Activated CD4-positive, alpha-beta T cell treated with anti-CD3 and anti-CD28 coated beads for 48 hours (primary cell): ENCODE measurements around the gene FOCAD.
A peak's percentile ranks its signal among the peaks of the same experiment; 100 is the strongest.

ENCODE experiments used
- DNase-seq: peaks from one replicate; pipeline ENCODE4 v3.0.0-alpha.2; 2020

Gene FOCAD

DNA sequence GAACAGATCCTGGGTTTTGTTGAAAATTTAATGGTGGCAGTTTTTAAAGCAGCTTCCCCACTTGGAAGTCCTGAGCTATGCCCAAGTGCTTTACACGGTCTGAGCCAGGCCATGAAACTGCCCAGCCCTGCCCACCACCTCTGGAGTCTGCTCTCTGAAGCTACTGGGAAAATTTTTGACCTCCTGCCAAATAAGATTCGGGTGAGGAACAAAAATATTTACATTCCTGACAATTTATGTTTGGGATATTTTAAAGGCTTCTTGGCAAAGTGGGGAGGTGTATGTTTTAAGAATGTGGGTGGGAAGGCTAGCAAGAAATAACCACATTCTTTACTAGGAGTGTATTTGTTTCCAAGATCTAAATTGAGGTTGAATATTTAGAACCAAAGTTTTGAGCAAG is 297.4 kb downstream of the FOCAD start:
- no peak for DNase-seq

DNA sequence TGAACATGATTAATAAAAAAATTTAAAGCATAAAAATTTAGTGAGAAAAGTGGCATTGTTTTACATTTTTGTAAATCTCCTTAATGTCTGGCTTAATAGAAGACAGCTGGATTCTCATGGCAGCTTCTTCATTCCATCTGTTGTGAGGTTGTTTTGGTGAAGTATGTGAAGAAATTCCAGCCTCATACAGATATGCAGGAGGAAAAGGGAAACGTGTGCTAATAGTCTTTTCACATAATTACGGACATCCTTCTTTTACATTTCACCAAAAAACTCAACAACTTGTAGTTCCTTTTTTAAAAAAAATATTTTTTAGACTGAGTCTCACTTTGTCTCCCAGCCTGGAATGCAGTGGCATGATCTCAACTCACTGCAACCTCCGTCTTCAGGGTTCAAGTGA is 300.4 kb downstream of the FOCAD start:
- DNase-seq: no peak

DNA sequence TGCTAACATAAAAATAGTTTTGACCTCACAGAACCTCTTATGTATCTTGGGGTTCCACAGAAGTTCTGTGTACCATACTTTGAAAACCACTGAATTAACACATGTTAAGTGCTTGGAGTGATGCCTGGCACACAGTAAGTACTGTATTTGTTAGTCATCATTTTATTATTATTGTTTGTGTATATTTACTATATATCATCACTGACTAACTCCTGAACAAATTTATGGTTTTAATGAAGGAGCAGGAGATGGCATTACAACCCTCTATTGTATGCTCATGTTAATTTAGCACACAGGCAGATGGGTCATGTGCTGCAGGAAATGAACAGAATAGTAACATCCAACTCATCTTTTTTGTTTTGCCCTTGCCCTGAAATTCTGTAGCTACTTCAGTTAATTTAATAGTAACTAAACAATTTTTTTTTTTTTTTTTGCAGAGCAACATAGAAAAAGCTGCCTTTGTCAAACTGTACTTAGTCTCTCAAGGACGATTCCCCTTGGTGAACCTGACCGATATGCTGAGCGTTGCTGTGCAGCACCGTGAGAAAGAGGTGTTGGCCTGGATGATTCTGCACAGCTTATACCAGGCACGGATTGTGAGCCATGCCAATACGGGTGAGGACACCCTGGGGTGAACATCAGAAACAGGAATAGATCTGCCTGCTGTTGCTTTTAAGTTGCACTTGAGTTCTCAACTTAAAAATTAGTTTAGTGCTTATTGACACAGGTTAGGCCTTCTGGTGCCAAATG is 302.0 kb downstream of the FOCAD start:
- DNase-seq: no peak

DNA sequence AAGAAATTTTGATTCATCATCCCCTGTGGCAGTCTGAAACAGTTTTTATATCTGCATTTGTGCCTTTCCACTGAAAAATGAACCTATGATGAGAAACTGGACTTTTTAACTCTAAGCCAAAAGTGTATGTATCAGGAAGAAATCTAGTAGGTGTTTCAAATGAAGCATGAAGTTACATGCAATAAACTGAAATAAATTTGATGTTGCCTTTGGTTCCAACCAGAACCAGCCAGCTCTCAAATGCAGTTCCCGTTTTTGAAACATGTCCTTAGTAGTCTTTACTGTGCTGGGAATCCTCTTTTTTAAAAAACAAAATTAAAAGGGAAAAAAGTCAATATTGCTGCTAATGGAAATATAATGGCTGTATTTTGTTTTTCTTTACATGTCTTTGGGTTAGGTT is 303.5 kb downstream of the FOCAD start:
- DNase-seq: no peak

DNA sequence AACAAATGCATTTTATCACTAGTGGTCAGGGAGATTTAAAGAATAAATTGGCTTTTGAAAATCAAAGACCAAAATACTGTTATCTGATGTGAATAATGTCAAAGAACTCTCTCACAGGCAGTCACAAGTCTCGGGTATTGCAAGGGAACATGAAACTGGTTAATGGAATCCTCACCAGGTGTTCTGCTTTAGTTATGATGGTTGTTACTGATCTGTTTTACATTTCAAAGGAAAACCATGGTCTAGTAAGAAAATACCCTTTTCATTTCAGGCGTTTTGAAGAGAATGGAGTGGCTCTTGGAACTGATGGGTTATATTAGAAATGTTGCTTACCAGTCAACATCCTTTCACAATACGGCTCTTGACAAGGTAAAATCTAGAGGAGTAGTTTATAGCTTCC is 304.0 kb downstream of the FOCAD start:
- DNase-seq: no peak

DNA sequence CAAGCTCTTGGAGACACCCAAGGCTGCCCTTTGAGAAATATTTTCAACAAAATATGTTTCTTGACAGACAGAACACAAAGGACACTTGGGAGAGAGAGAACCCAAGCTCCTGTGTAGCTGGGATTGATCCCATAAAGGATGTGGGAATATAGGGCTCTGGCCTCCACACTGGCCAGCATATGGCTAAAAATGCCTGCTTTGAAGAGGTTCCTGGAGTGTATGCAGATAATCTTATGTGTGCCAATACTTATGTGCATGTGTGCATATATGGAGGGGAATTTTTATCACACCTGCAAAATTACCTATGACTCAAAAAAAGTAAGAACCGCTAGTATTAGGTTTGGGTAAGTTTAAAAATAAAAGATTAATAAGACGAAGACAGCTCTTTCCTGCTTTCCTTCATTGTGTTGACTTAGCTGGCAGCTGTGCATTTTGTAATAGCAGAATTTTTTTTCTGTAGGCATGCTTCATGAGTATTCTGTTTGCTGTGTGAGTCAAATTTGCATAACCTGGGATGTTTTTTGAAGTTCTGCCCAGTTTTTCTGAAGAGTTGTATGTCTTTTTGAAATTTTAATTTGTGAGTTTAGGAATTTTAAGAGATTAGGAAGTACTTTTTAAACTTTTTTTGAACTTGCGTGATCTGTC is 304.7 kb downstream of the FOCAD start:
- no peak for DNase-seq

DNA sequence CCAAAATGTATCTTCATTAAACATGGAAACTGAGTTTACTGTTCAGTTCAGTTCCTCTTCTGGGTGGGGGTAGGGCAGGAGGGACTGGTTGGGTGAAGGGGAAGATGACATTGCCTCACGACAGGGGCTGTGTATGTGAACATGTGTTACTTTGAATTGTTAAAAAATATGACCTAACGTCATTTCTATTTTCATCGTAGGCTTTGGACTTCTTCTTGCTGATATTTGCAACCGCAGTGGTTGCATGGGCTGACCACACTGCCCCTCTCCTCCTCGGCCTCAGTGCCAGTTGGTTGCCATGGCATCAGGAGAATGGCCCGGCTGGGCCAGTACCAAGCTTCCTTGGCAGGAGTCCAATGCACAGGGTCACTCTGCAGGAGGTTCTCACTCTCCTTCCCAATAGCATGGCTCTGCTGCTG is 305.9 kb downstream of the FOCAD start:
- no peak for DNase-seq

DNA sequence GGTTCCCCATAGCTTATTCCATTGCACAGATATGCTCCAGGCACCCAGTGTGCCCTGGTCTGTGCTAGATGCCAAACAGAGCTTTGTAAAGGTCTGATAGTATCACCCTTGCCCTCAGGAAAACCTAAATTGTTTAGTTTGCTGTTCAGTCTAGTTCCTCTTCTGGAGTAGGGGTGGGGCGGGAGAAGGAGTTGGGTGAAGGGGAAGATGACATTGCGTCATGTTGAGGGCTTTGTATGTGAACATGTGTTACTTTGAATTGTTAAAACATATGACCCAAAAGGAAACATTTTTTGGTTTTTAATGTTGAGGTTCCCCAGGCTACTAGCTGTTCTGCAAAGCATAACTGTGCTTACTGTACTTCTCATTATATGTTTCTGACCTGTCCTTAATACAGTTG is 306.8 kb downstream of the FOCAD start:
- DNase-seq: no peak

DNA sequence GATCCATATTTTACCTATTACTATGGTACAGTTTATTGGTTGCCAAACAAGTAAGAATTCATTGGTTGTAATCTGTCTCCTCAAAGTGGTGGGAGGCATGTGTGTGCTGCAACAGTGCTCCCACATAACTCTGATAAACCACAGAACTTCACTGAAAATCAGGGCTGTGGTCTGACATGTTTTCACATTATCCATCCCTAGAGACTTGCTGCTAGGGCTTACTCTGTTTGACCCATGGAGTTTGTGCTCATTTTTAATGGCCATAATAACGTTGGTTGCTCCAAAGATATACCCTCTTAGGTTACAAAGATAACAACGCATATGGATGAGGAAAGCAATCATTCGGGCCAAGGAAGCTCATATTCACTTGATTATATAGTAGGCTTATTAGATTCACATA is 310.4 kb downstream of the FOCAD start:
- no peak for DNase-seq

DNA sequence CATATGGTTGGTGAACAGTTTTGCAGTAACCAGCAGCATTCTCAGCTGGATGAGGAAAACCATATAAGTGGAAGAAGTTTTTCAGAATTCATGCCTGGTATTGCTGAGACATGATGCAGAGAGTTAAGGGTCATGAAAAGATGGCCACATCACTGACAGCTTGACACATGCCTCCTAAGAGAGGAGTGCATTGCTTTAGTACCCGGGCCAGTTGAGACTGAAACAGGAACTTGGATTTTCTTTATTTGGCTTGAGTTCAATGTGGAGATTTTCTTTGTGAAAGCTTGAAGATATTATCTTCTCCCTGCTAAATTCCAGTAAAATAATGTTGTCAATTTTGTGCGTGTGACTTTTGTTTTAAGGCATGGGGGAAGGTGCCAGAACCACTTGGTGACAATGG is 311.6 kb downstream of the FOCAD start:
- DNase-seq: no peak

DNA sequence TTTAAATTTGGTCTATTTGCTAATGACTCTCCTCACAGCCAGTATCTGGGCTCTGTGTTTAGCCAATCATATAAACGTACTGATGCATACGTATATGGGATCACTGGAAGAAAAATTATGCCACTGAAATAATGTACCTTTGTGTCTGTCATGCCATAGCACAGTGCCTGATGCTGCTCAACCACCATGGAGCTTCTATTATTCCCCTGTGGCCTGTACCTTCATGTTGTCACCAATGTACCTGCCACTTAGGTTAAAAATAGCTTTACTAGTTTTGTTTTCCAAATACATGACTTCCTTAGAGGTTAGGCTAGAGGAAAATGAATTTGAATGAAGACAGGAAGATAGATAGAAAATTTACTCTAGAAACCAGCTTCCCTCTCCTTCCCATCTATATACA is 312.8 kb downstream of the FOCAD start:
- DNase-seq: no peak

DNA sequence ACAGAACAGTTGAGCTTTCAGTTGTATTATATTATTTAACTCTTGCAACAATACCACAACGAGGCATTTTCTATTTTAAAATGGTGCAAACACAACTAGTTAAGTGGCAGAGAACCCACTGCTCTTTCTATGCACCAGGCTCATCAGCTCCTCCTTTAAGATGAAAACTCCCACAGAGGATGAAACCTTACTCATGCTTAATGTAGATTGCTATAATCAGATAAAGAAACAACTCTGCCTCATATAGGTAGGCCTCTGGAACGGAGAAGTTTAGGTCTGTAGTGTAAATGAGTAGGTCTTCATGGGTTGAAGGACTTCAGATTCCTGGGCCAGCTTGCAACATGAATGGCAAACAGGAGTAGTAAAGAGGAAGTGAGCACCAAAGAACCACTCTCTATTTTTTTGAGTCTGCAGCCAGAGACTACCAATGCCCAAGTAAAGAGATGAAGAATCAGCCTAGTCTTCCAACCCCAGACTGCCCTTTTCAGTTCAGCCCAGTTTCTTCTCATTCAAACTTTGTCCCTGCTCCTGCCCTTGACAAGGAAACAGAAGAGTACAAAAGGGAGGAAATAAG is 313.5 kb downstream of the FOCAD start:
- peak; percentile 9 for DNase-seq

DNA sequence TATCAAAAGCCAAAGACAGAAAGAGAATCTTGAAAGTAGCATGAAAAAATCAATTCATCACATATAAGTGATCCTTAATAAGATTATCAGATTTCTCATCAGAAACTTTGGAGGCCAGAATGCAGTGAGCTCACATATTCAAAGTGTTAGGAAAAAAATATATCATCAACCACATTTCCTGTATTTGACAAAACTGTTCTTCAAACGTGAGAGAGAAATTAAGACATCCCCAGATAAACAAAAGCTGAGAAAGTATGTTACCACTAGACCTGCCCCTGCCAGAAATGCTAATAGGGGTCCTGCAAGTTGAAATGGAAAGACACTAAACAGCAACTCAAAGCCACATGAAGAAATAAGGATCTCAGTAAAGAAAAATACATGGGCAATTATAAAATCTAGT is 317.5 kb downstream of the FOCAD start:
- DNase-seq: no peak

DNA sequence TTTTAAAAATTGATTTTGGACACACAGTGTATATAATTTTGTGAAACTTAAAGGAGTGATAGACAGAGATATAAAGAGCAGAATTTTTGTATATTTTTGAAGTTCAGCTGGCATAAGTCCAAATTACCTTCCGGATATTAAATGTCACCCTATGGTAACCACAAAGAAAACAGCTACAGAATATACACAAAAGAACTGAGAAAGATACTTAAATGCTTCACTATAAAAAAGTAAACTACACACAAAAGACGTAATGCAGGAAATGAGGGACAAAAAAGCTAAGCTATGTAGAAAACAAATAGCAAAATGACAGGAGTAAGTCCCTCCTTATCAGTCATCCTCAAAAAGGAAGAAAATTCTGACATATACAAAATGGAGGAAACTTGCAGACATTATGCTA is 318.0 kb downstream of the FOCAD start:
- DNase-seq: no peak

DNA sequence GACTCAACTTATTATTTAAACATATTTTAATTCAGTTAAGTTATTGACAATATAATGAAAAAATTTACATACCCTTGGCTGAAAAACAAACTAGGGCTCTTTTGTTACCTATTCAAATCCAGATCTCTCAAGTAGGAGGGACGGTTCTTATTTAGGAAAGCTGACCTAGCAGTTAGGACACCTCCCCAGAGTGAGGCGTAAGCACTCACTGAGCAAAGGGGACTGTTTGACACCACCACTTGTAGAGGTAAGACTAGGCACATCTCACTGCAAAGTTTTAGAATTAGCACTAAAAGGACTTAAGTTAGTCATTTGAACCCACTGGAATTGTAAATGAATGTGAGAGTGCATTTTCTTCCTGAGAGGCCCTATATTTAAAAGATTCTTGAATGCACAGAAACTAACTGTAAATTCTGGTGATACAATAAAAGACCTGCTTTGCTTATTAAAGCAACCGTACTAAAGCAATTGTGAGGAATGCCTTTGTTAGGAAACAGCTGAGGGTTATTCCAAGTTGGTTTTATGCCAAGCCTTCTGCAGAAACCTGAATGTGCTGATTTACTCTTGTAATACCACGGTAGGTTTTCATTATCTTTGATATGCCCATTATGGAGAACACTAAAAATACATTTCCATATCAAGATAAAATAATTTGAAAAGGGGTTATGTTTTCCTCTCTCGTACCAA is 331.2 kb downstream of the FOCAD start:
- DNase-seq: no peak

DNA sequence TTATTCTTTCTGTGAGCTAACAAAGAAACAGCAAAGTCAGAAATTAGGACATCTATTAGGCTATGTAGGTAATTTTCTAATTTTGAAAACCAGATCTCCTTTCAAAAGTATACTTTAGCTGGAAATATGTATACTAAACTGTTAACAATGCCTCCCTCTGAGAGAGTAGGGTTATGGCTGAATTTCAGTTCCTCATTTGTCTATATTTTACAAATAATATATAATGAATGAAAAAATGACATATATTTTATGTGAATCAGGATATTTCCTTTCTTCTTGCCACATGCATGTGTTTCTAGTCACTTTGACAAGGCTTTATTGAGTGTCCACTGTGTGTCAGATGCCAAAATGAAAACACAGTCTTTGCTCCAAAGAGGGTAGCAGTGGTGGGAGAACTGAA is 331.9 kb downstream of the FOCAD start:
- no peak for DNase-seq

DNA sequence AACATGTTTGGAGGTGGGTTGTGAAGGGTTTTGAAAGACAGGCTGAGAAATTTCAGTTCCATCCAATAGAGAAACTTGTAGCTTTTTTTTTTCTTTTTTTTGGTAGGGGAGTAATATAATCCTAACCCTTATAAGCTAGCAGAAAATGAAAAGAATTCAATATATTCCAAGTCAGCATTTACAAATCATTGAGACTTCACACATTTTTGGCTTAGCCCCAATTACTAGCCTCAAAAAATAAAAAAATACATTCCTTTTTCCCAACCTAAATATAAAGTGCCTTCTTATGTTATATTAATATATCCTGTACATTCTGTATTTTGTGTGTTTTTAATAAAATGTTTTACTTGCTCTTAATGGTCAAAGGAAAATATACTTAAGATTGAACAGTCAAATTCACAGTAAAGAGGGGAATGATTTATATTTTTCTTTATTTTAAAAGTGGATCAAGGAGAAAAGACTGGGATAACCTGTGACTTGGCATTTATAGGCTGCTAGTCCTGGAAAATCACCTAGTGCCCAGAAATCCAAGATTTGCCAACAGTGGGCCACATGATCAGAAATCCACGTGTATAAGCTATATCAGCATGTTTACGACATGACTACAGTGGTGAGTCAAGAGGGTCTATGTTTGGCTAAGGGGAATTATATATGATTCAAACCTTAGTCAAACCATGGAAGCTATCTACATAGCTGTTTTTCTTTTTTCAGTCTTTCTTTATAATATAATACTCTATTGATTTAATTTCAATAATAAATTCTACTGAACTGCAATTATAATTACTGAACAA is 332.8 kb downstream of the FOCAD start:
- no peak for DNase-seq

DNA sequence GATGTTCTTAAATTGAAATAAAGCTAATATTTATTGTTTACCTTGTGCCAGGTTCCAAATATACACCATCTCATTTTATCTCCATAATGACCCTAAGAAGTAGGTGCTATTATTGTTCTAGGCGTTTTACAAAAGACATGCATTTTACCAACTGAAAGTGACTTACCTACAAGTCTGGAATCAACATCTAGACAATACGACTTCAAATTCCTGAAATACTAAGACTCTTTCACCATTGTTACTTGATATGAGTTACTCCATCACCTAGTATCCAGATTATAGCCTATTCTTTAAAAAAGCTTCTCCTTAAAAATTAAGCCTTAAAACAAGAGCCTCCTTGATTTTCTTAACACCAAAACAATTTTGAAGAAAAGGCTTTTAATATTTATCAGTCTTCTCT is 334.1 kb downstream of the FOCAD start:
- DNase-seq: no peak

DNA sequence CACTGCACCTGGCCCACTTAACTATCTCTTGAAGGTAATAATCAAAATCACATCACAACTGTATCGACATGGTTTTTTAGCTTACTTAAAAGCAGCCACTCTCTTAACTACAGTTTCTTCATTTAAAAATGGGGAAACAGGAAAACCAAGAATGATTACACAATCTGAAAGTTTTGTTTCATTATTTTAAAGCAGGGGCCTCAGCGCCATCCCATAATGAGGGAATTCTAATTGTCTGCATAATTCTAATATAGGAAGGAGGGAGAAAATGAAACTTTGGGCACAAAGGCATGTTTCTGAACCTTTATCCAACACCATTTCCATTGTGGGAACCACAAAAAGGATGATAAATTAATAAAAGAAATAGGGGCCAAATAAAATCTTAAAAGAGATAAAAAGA is 339.8 kb downstream of the FOCAD start:
- DNase-seq: no peak

DNA sequence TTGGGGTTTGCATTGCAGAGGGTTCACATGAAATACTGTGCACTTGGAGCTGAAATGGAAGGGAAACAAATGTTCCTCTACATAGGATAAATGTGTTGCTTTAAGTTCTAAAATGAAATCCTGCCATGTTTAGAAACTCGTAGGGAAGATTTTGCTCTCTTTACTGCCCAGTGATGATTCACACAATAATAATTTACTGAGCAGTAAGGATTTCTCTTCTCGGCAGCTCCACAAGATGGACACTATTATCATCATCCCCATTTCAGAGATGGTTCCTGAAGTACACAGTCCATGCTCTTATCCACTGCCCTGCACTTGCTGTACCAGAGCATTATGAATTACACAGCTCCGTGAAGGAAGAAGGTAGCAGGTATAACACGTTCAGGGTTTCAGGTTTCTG is 343.2 kb downstream of the FOCAD start:
- no peak for DNase-seq

DNA sequence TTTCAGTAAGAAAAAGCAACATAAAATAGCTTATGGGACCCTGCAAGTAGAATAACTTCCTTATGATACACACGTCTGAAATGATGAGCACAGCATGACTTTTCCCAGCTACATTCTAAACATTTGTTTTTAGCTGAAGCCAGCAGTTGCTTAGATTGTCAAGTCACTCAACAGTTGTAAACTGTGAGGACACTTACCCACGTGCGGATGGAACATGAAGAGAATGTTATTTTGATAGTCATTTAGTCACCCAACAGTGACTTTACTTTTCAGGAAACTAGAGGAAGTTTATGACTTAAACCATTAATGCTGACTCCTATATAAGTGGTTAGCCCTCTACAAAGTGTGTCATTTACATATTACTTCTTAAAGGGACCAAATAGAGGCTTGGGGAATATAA is 344.4 kb downstream of the FOCAD start:
- DNase-seq: no peak

DNA sequence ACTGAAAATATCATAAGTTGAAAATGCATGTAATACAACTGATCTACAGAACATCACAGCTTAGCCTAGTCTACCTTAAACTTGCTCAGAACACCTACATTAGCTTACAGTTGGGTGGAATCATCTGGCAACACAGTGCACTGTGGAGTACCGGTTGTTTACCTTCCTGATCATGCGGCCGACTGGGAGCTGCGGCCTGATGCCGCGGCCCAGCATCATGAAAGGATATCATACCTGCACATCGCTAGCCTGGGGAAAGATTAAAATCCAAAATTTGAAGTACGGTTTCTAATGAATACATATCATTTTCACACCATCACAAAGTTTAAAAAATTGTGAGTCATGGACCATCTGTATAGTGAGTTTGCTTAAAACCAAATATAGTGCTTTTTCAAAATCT is 345.6 kb downstream of the FOCAD start:
- DNase-seq: no peak

DNA sequence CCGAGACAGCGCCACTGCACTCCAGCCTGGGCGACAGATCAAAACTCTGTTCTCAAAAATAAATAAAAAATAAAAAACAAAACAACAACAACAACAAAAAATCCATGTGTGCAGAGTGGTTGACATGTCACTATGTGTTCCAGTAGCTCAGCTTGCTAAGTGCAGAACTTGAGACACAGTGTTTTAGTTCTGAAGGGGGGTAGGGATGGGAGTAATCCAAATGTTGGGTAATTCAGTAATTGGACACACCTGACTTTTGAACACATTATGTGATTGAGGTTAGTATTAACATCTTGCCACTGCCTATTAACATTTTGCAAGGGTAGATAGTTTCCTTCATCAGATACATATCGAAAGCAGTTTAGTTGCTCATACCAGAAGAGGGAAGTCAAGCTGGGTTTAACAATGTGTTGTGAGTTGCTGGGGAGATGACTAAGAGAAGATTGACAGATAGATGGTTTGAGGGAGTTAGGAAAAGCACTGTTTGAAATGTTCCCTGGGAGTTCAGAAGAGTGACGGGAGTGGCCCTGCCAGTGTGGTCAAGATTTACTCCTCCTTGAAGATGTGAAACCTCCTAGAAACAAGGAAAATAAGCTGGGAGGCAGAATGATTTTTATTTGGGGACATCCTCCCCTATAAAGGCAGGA is 346.5 kb downstream of the FOCAD start:
- peak; percentile 30 for DNase-seq
